Head of caudate nucleus (tissue), 42 donors: ENCODE measurements around the gene WNT7B.

Experiments
- DNase-seq, 42 donors: peaks; one replicate each; pipeline versions ENCODE4 v3.0.0 to v3.0.0-alpha.2; 2020 to 2021; ENCODE audit warnings: mixed read lengths in 7 of 42
- intact Hi-C: fragments of 100-400 bp; cut with DNase I; formaldehyde crosslinking; loops from one replicate; pipeline ENCODE4 v1.15.0; 2022

The WNT7B gene

GRCh38 chr22:45887202-45888131 lies 89.5 kb downstream of the WNT7B start:
- intact Hi-C loops, result no loop called here
- peak in 1 of 42 donors; percentile 9 for DNase-seq

- intact Hi-C loops, result no loop called here
- peak in 1 of 42 donors; percentile 18 for DNase-seq
Measured at GRCh38 chr22:45886540-45886939, 90.4 kb downstream of the WNT7B start.

- intact Hi-C loops, result no loop called here
- peak in 24 of 42 donors; percentile 25 to 76 (median 52) for DNase-seq
Measured at GRCh38 chr22:45885941-45886395, 91.0 kb downstream of the WNT7B start.

GRCh38 chr22:45885171-45885840 lies 91.7 kb downstream of the WNT7B start:
- peak in 2 of 42 donors; percentile 4 to 21 for DNase-seq
- intact Hi-C loops, result no loop called here

GRCh38 chr22:45884201-45885062 lies 92.5 kb downstream of the WNT7B start:
- DNase-seq, result peak in 4 of 42 donors; percentile 1 to 22 (median 6)
- intact Hi-C loops, result no loop called here

GRCh38 chr22:45883811-45884170 lies 93.2 kb downstream of the WNT7B start:
- intact Hi-C loops, result no loop called here
- DNase-seq, result peak in 2 of 42 donors; percentile 1 to 23

- peak in 11 of 42 donors; percentile 16 to 54 (median 45) for DNase-seq
- intact Hi-C loops, result no loop called here
Measured at GRCh38 chr22:45882881-45883810, 93.8 kb downstream of the WNT7B start.

- DNase-seq, result peak in 2 of 42 donors; percentile 4 to 28
- intact Hi-C loops, result no loop called here
Measured at GRCh38 chr22:45881524-45881875, 95.5 kb downstream of the WNT7B start.

GRCh38 chr22:45880716-45881523 lies 96.0 kb downstream of the WNT7B start:
- peak in 24 of 42 donors; percentile 1 to 69 (median 44) for DNase-seq
- intact Hi-C loops, result no loop called here

- DNase-seq, result peak in 1 of 42 donors; percentile 26
- intact Hi-C loops, result no loop called here
Measured at GRCh38 chr22:45880091-45880715, 96.8 kb downstream of the WNT7B start.

- peak in 3 of 42 donors; percentile 7 to 29 (median 11) for DNase-seq
- intact Hi-C loops, result no loop called here
Measured at GRCh38 chr22:45879552-45879949, 97.4 kb downstream of the WNT7B start.

- peak in 8 of 42 donors; percentile 5 to 28 (median 10) for DNase-seq
- intact Hi-C loops, result no loop called here
Measured at GRCh38 chr22:45878901-45879551, 97.9 kb downstream of the WNT7B start.

GRCh38 chr22:45878051-45878781 lies 98.7 kb downstream of the WNT7B start:
- peak in 17 of 42 donors; percentile 15 to 51 (median 25) for DNase-seq
- intact Hi-C loops, result no loop called here

GRCh38 chr22:45877651-45878050 lies 99.3 kb downstream of the WNT7B start:
- peak in 14 of 42 donors; percentile 2 to 29 (median 12) for DNase-seq
- intact Hi-C loops, result no loop called here

GRCh38 chr22:45877036-45877380 lies 100.0 kb downstream of the WNT7B start:
- intact Hi-C loops, result no loop called here
- DNase-seq, result peak in 10 of 42 donors; percentile 1 to 29 (median 8)
